Kidney epithelial cell (primary cell): Measurements from ENCODE around the gene SAP30L. TPM values are rescaled to one million over a fixed set of nuclear protein-coding genes. Genes with fewer than 3 reads are reported as not detected.
A peak's percentile ranks its signal among the peaks of the same experiment; 100 is the strongest.

Experiments used
- DNase-seq: peaks from one replicate; pipeline ENCODE4 v3.0.0-alpha.2; 2010; ENCODE audit warnings: low read depth
- H3K27me3 ChIP-seq: 2 replicates; pipeline ENCODE4 v1.6.0; 2011; ENCODE audit warnings: low read length; ENCODE audit not compliant: control insufficient read depth, insufficient read depth
- H3K36me3 ChIP-seq: 2 replicates; pipeline ENCODE4 v1.5.1; 2011; ENCODE audit warnings: low read length; ENCODE audit not compliant: control insufficient read depth, insufficient read depth
- H3K4me3 ChIP-seq: 2 replicates; pipeline ENCODE4 v1.5.1; 2011; ENCODE audit warnings: low read depth, mild to moderate bottlenecking, control low read depth, low read length
- CTCF ChIP-seq: IDR thresholded peaks from 2 replicates; pipeline ENCODE4 v1.5.1; 2011; ENCODE audit warnings: mild to moderate bottlenecking, moderate library complexity, low read length, control low read depth, inconsistent platforms; ENCODE audit not compliant: insufficient read depth, poor library complexity, severe bottlenecking
- total RNA-seq: library from RNA; depleted of rRNA; stranded (reverse); fragments of >200 nt; gene quantifications from 2 replicates; pipeline ENCODE4 v1.2.3, GENCODE V29; 2015

SAP30L gene
- total RNA-seq, 1 donor from 2014 or later, result 30.8 TPM

DNA sequence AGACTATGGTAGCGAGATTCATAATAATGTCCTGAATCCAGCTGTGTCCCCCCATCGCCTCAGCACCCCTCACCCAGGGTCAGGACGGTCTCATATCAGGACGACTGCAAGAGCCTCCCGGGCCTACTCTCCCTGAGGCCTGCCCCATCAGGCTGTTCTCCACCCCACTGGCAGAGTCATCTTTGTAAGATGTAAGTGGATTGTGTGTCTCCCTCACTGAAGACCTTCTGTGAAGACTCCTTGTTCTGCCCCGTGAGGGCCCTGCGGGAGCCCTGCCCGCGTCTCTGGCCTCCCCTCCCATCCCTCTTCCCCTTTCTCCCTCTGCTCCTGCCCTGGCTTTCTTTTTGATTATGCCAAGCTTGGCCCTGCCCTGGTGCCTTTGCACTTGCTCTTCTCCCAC lies 43.9 kb upstream of the SAP30L start:
- no peak for TF ChIP-seq CTCF

GRCh38 chr5:154402611-154403010 lies 43.2 kb upstream of the SAP30L start:
- H3K36me3 ChIP-seq, result no peaks in the 10 kb centered on the region
- H3K4me3 ChIP-seq, result no peak overlapping the region
- TF ChIP-seq CTCF, result no peak
- DNase-seq, result no peak
- no peaks in the 10 kb centered on the region for H3K27me3 ChIP-seq

More for the DNA sequence above, 43.9 kb upstream of the SAP30L start:
- DNase-seq, result no peak
- H3K4me3 ChIP-seq, result no peak overlapping the region
- no peaks in the 10 kb centered on the region for H3K27me3 ChIP-seq
- H3K36me3 ChIP-seq, result no peaks in the 10 kb centered on the region

GRCh38 chr5:154403234-154403633 lies 42.6 kb upstream of the SAP30L start:
- no peaks in the 10 kb centered on the region for H3K27me3 ChIP-seq
- no peak overlapping the region for H3K4me3 ChIP-seq
- H3K36me3 ChIP-seq, result no peaks in the 10 kb centered on the region
- no peak for TF ChIP-seq CTCF
- no peak for DNase-seq

- H3K27me3 ChIP-seq, result no peaks in the 10 kb centered on the region
- no peak overlapping the region for H3K4me3 ChIP-seq
- TF ChIP-seq CTCF, result no peak
- H3K36me3 ChIP-seq, result no peaks in the 10 kb centered on the region
- DNase-seq, result no peak
Observed at GRCh38 chr5:154403776-154404387, 41.9 kb upstream of the SAP30L start.

GRCh38 chr5:154405078-154405792 lies 40.6 kb upstream of the SAP30L start:
- peak; percentile 92 for TF ChIP-seq CTCF
- H3K4me3 ChIP-seq, result peak overlapping the region; percentile 7
- no peak for DNase-seq
- no peaks in the 10 kb centered on the region for H3K36me3 ChIP-seq
- H3K27me3 ChIP-seq, result no peaks in the 10 kb centered on the region
